PC-3 (cell line): ENCODE results near the gene CREM. TPM values are rescaled to one million over a fixed set of nuclear protein-coding genes. Genes with fewer than 3 reads are reported as not detected.

ENCODE experiments used
- ATAC-seq: fragments of 200-7000 bp; cut with Tn5 transposase; 2 replicates; pipeline ENCODE4 v1.9.1; 2020; ENCODE audit warnings: mild to moderate bottlenecking, moderate library complexity
- BruUV-seq: library from RNA; stranded (reverse); fragments of 400-500 nt; replicated peaks from 2 replicates; lab custom pipeline; 2021; lab: Mats Ljungman, UMichigan
- CTCF ChIA-PET: fragments of 300-600 bp; sonication (Branson Sonifier 250); formaldehyde crosslinking; loops from one replicate; lab custom pipeline; 2022; ENCODE audit warnings: antibody characterized with exemption; lab: Charles Lee
- POLR2A ChIA-PET: fragments of 300-600 bp; sonication (Branson Sonifier 250); formaldehyde crosslinking; loops from one replicate; lab custom pipeline; 2022; ENCODE audit warnings: antibody characterized with exemption; ENCODE audit not compliant: unreplicated experiment; lab: Charles Lee
- DNase-seq: peaks from one replicate; pipeline ENCODE4 v3.0.0-alpha.2; 2015
- H2AFZ ChIP-seq: fragments of 300-600 bp; sonication (generic); 2 replicates; pipeline ENCODE4 v1.6.0; 2016; ENCODE audit warnings: antibody characterized with exemption, low read length
- H3F3A ChIP-seq: fragments of 300-600 bp; sonication (generic); one replicate; pipeline ENCODE4 v1.6.0; 2017; ENCODE audit warnings: antibody characterized with exemption, low read length, control low read depth, mild to moderate bottlenecking; ENCODE audit not compliant: unreplicated experiment
- H3K27ac ChIP-seq: fragments of 300-600 bp; sonication (generic); 2 replicates; pipeline ENCODE4 v1.5.1; 2016; ENCODE audit warnings: mild to moderate bottlenecking, low read length
- H3K27me3 ChIP-seq: fragments of 300-600 bp; sonication (generic); 2 replicates; pipeline ENCODE4 v1.6.1; 2016; ENCODE audit warnings: low read length, mixed read lengths
- H3K36me3 ChIP-seq: fragments of 300-600 bp; sonication (generic); 2 replicates; pipeline ENCODE4 v1.6.1; 2016; ENCODE audit warnings: low read depth, mixed run types, low read length, mixed read lengths
- H3K4me1 ChIP-seq: fragments of 300-600 bp; sonication (generic); 2 replicates; pipeline ENCODE4 v1.5.1; 2016; ENCODE audit warnings: low read length; ENCODE audit not compliant: insufficient read depth
- H3K4me2 ChIP-seq: fragments of 300-600 bp; sonication (generic); 2 replicates; pipeline ENCODE4 v1.6.0; 2016; ENCODE audit warnings: low read length
- H3K4me3 ChIP-seq: fragments of 300-600 bp; sonication (generic); 2 replicates; pipeline ENCODE4 v1.5.1; 2016; ENCODE audit warnings: mild to moderate bottlenecking, low read length, mixed read lengths
- H3K79me2 ChIP-seq: fragments of 300-600 bp; sonication (generic); 2 replicates; pipeline ENCODE4 v1.6.1; 2017; ENCODE audit warnings: low read length, mixed read lengths
- H3K9ac ChIP-seq: fragments of 300-600 bp; sonication (generic); 2 replicates; pipeline ENCODE4 v1.6.0; 2016; ENCODE audit warnings: mild to moderate bottlenecking, low read length
- H3K9me2 ChIP-seq: fragments of 300-600 bp; sonication (generic); replicated peaks from 2 replicates; pipeline ENCODE4 v1.6.1; 2016; ENCODE audit warnings: mixed run types, low read length, mixed read lengths
- H3K9me3 ChIP-seq: fragments of 300-600 bp; sonication (generic); 2 replicates; pipeline ENCODE4 v1.6.1; 2016; ENCODE audit warnings: low read length, mixed read lengths
- H4K20me1 ChIP-seq: fragments of 300-600 bp; sonication (generic); 2 replicates; pipeline ENCODE4 v1.6.1; 2016; ENCODE audit warnings: low read length, mixed read lengths
- CTCF ChIP-seq: fragments of 300-600 bp; sonication (generic); conservative IDR thresholded peaks from 2 replicates; pipeline ENCODE4 v1.5.1; 2017; ENCODE audit warnings: antibody characterized with exemption, low read depth, mild to moderate bottlenecking, low read length
- EZH2 ChIP-seq: fragments of 300-600 bp; sonication (generic); IDR thresholded peaks from one replicate; pipeline ENCODE4 v1.6.1; 2017; ENCODE audit warnings: antibody characterized with exemption, mild to moderate bottlenecking, low read length; ENCODE audit not compliant: unreplicated experiment
- EZH2phosphoT487 ChIP-seq: fragments of 300-600 bp; sonication (generic); IDR thresholded peaks from 2 replicates; pipeline ENCODE4 v1.6.1; 2018; ENCODE audit warnings: mild to moderate bottlenecking, antibody characterized with exemption, low read length, borderline replicate concordance
- intact Hi-C: fragments of 100-400 bp; cut with micrococcal nuclease; formaldehyde crosslinking; loops from 2 replicates; pipeline ENCODE4 v1.9.0; 2023
- total RNA-seq: library from RNA; depleted of rRNA; stranded (reverse); fragments of >200 nt; gene quantifications from 2 replicates; pipeline ENCODE4 v1.2.3, GENCODE V29; 2014

The CREM gene
- total RNA-seq, 1 experiment from 2014 or later: 195 TPM

GRCh38 chr10:35228058-35228457, 101.4 kb downstream of the CREM start:
- Histone ChIP-seq H3K27ac (no peak overlapping the region), H3K4me1 (no peaks in the 10 kb centered on the region), H2AFZ (no peak overlapping the region), H3K9me2 (no peaks in the 10 kb centered on the region), H3K4me3 (no peak overlapping the region), H3K27me3 (no peaks in the 10 kb centered on the region), H3K79me2 (no peaks in the 10 kb centered on the region), H3F3A (no peaks in the 10 kb centered on the region), H4K20me1 (no peaks in the 10 kb centered on the region), H3K36me3 (no peaks in the 10 kb centered on the region), H3K9me3 (no peaks in the 10 kb centered on the region), H3K9ac (no peak overlapping the region), H3K4me2 (no peak overlapping the region)
- ATAC-seq (peak; percentile 49; the same call in 1 of the 2 replicates), DNase-seq (peak; percentile 60)
- CTCF ChIA-PET: no interaction called here
- BruUV-seq: no TSS peak
- TF ChIP-seq CTCF (peak; percentile 58), EZH2phosphoT487 (no peak), EZH2 (no peak)
- POLR2A ChIA-PET: interaction anchor here (0.5 kb wide), 1 partner anchor 406 kb away, joined by 8 read pairs; no protein-coding TSS in a partner anchor
- intact Hi-C loops: no loop called here

GRCh38 chr10:35231646-35232045, 105.0 kb downstream of the CREM start:
- CTCF ChIA-PET: no interaction called here
- Histone ChIP-seq H4K20me1 (no peaks in the 10 kb centered on the region), H2AFZ (no peak overlapping the region), H3K9me3 (no peaks in the 10 kb centered on the region), H3K4me3 (no peak overlapping the region), H3K9me2 (no peaks in the 10 kb centered on the region), H3F3A (no peaks in the 10 kb centered on the region), H3K27me3 (no peaks in the 10 kb centered on the region), H3K4me2 (no peak overlapping the region), H3K27ac (no peak overlapping the region), H3K79me2 (no peaks in the 10 kb centered on the region), H3K36me3 (no peaks in the 10 kb centered on the region), H3K4me1 (no peaks in the 10 kb centered on the region), H3K9ac (no peak overlapping the region)
- ATAC-seq: no peak
- TF ChIP-seq EZH2: no peak
- TF ChIP-seq EZH2phosphoT487: no peak
- TF ChIP-seq CTCF: no peak
- POLR2A ChIA-PET: no interaction called here
- BruUV-seq: no TSS peak
- no peak for DNase-seq
- intact Hi-C loops: no loop called here

DNA sequence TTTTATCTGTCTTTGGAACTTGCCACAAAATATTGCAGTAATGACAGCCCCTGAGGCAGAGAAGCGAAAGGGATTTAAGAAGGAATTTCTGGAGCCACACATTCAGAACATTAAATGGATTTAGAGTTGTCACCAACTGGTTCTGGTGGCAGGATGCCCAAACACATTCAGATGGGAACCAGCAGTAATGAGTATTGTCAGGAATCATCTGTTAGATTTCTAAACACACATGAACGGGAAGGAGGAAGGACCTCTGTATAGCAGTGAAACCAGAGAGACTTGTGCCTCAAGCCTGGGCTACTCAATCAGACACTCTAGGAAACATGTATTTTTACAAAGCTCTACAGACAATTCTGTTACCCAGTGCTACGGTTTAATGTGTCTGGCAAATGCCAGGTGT, 105.9 kb downstream of the CREM start:
- no peaks in the 10 kb centered on the region for H3K79me2 ChIP-seq
- H3K4me3 ChIP-seq: no peak overlapping the region
- no peaks in the 10 kb centered on the region for H3F3A ChIP-seq
- H3K4me2 ChIP-seq: no peak overlapping the region
- ATAC-seq (no peak), DNase-seq (no peak)
- no peaks in the 10 kb centered on the region for H3K9me2 ChIP-seq
- no peak overlapping the region for H2AFZ ChIP-seq
- ChIA-PET CTCF (no interaction called here), POLR2A (no interaction called here)
- H3K9me3 ChIP-seq: no peaks in the 10 kb centered on the region
- intact Hi-C loops: no loop called here
- H3K36me3 ChIP-seq: no peaks in the 10 kb centered on the region
- no TSS peak for BruUV-seq
- no peaks in the 10 kb centered on the region for H3K4me1 ChIP-seq
- no peak for TF ChIP-seq EZH2phosphoT487
- TF ChIP-seq CTCF: no peak
- TF ChIP-seq EZH2: no peak
- no peaks in the 10 kb centered on the region for H4K20me1 ChIP-seq
- H3K9ac ChIP-seq: no peak overlapping the region
- H3K27ac ChIP-seq: no peak overlapping the region
- no peaks in the 10 kb centered on the region for H3K27me3 ChIP-seq
